HFFc6 (cell line): ENCODE measurements around the gene FOLH1. TPM values are rescaled to one million over a fixed set of nuclear protein-coding genes. Genes with fewer than 3 reads are reported as not detected.
A peak's percentile ranks its signal among the peaks of the same experiment; 100 is the strongest.
"Not testable (repeated sequence)": the region's sequence is repeated elsewhere in the genome, so short reads cannot be mapped to it uniquely, and the experiment has no call there.

Source experiments
- DNase-seq: peaks from one replicate; pipeline ENCODE4 v3.0.0-alpha.2; 2018
- H3K27ac Mint-ChIP-seq: 2 replicates; pipeline ENCODE4 v1.8.0; 2020; ENCODE audit warnings: mild to moderate bottlenecking, mixed read lengths
- H3K27me3 Mint-ChIP-seq: 2 replicates; pipeline ENCODE4 v1.8.0; 2021; ENCODE audit warnings: mild to moderate bottlenecking, moderate library complexity, mixed read lengths; ENCODE audit not compliant: insufficient read depth
- H3K36me3 Mint-ChIP-seq: 2 replicates; pipeline ENCODE4 v1.8.0; 2021; ENCODE audit warnings: low read depth, mixed read lengths
- H3K4me1 Mint-ChIP-seq: 2 replicates; pipeline ENCODE4 v1.8.0; 2020; ENCODE audit warnings: low read depth, mixed read lengths
- H3K4me3 Mint-ChIP-seq: 2 replicates; pipeline ENCODE4 v1.8.0; 2020; ENCODE audit warnings: mild to moderate bottlenecking, moderate library complexity, mixed read lengths
- H3K9me3 Mint-ChIP-seq: 2 replicates; pipeline ENCODE4 v1.8.0; 2020; ENCODE audit warnings: mild to moderate bottlenecking, mixed read lengths
- CTCF ChIP-seq: fragments of 200-600 bp; sonication (generic); IDR thresholded peaks from 2 replicates; pipeline ENCODE4 v1.5.0; 2021; ENCODE audit warnings: antibody characterized with exemption, mild to moderate bottlenecking
- total RNA-seq, 6 experiments: library from RNA; stranded (reverse); fragmentation: NEBNext Ultra II Directional; extraction: Animal tissue kit (Norgen Biotek cat#: 25700); gene quantifications; 2 replicates in 1 of 6; 3 replicates in 5 of 6; pipeline ENCODE4 v1.2.3, GENCODE V29; 2021

FOLH1 gene
- total RNA-seq, 6 experiments from 2014 or later: not detected

DNA sequence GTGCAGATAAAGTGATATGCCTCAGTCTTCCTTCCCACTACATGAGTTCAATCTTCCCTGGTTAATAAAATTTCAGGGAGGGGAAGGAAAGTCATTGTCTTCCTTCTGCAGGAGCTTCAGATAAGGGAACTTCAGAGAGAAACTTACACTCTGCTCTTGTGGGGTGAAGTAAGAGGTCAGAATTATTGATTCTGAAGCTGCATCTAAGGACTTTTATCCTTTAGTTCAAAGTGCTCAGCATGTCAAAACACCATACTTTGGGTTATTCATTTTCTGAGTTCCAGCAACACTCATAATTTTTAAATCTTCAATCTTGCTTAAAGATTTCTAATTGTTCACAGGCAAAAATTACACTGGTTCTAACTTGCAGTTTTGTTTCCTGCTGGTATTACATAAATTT, 33.0 kb downstream of the FOLH1 start:
- not testable (repeated sequence) for H3K27ac Mint-ChIP-seq, H3K4me1 Mint-ChIP-seq, DNase-seq, H3K36me3 Mint-ChIP-seq, H3K4me3 Mint-ChIP-seq, H3K27me3 Mint-ChIP-seq, H3K9me3 Mint-ChIP-seq

GRCh38 chr11:49174691-49175366, 33.6 kb downstream of the FOLH1 start:
- not testable (repeated sequence) for DNase-seq, H3K4me1 Mint-ChIP-seq, H3K27ac Mint-ChIP-seq, H3K27me3 Mint-ChIP-seq, H3K36me3 Mint-ChIP-seq, H3K9me3 Mint-ChIP-seq, H3K4me3 Mint-ChIP-seq

DNA sequence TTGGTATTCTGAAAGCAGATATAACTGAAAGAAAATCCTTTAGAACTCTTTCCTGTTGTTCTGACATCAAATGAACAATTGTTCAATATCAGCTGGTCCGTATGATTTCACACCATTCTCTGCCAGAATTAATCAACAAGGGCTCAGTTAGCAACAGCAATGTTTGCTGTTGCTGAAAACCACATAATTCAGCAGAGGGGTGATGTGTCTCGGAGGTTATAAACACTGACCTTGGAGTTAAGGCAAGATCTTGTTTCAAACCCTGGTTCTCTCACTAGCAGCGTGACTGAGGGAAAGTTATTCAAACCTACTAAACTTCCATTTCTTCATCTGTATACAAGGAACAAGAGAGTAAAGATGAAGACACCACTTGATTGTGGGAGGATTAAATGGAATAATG, 36.8 kb downstream of the FOLH1 start:
- H3K36me3 Mint-ChIP-seq, DNase-seq, H3K4me3 Mint-ChIP-seq, H3K4me1 Mint-ChIP-seq, H3K9me3 Mint-ChIP-seq, H3K27ac Mint-ChIP-seq, H3K27me3 Mint-ChIP-seq: not testable (repeated sequence)

DNA sequence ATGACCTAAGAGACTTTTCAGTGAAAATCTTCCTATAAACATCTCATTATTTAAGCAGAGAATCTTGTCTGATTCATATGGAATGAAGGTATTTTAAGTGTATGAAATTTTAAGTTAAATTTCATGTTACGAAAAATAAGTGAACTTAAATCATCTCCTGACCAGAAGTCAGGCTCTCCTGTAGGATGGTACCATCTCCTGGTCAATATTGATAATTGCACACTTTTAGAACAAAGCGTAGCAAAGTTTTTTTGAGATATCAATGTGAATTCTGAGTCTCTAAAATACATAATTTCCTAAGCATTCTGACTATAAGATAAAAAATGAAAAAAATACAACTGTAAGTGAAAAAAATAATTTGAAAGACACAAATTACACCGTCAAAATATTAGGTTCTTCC, 38.8 kb downstream of the FOLH1 start:
- not testable (repeated sequence) for H3K4me3 Mint-ChIP-seq, H3K4me1 Mint-ChIP-seq, DNase-seq, H3K27me3 Mint-ChIP-seq, H3K9me3 Mint-ChIP-seq, H3K36me3 Mint-ChIP-seq, H3K27ac Mint-ChIP-seq
- peak; percentile 29; the same call in 1 of the 2 replicates for TF ChIP-seq CTCF

- not testable (repeated sequence) for H3K27ac Mint-ChIP-seq
Observed at GRCh38 chr11:49168992-49169391, 39.4 kb downstream of the FOLH1 start.

DNA sequence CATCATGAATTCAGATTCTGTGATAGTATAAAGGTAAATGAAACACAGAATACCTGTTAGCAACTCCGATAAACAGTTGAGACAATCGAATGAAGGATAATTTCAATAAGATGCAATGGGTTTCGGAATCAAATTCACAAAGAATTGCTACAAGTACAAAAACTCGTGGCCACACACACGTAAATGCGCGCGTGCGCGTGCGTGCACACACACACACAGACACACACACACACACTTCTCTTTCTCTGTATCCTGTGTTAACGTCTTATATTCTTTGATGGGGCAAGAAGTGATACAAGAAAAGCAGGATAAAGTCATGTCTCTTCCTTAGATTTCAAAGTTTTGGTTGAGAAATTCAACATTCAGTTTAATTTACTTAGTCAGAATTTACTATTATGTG, 57.2 kb downstream of the FOLH1 start:
- DNase-seq: no peak
- no peaks in the 10 kb centered on the region for H3K4me1 Mint-ChIP-seq
- H3K4me3 Mint-ChIP-seq: no peak overlapping the region
- no peaks in the 10 kb centered on the region for H3K27me3 Mint-ChIP-seq
- H3K9me3 Mint-ChIP-seq: 0 out of 2 replicates have a peak, but pooled peaks cover 3% of the 10 kb centered on the region
- no peaks in the 10 kb centered on the region for H3K36me3 Mint-ChIP-seq
- no peak overlapping the region for H3K27ac Mint-ChIP-seq
- no peak for TF ChIP-seq CTCF

More at GRCh38 chr11:49168992-49169391, 39.4 kb downstream of the FOLH1 start:
- not testable (repeated sequence) for DNase-seq, H3K4me3 Mint-ChIP-seq, H3K36me3 Mint-ChIP-seq, H3K27me3 Mint-ChIP-seq, H3K4me1 Mint-ChIP-seq
- peaks cover 13% of the 10 kb centered on the region for H3K9me3 Mint-ChIP-seq

GRCh38 chr11:49102356-49102755, 106.0 kb downstream of the FOLH1 start:
- not testable (repeated sequence) for H3K9me3 Mint-ChIP-seq, H3K36me3 Mint-ChIP-seq, H3K4me3 Mint-ChIP-seq, H3K27me3 Mint-ChIP-seq, H3K27ac Mint-ChIP-seq, H3K4me1 Mint-ChIP-seq, DNase-seq

Other genes with a start within 250 kb of the FOLH1 start
- gene TRIM51G, start 224.7 kb downstream of the FOLH1 start, total RNA-seq: not detected
- not detected for gene TRIM49B, start 179.8 kb downstream of the FOLH1 start, total RNA-seq
- gene TRIM64C, start 149.5 kb downstream of the FOLH1 start, total RNA-seq: not detected